GM18507 (cell line): ENCODE measurements around the gene IFNE.
"Not testable (repeated sequence)": the region's sequence is repeated elsewhere in the genome, so short reads cannot be mapped to it uniquely, and the experiment has no call there.

Experiments
- DNase-seq: peaks from one replicate; pipeline ENCODE4 v3.0.0; 2011; ENCODE audit warnings: low read depth; ENCODE audit not compliant: insufficient read length; ENCODE audit errors: extremely low spot score
- FAIRE-seq: peaks from 2 replicates; lab custom pipeline; 2011; peaks lifted over from hg19 to GRCh38; lab: Jason Lieb, UNC

IFNE gene

DNA sequence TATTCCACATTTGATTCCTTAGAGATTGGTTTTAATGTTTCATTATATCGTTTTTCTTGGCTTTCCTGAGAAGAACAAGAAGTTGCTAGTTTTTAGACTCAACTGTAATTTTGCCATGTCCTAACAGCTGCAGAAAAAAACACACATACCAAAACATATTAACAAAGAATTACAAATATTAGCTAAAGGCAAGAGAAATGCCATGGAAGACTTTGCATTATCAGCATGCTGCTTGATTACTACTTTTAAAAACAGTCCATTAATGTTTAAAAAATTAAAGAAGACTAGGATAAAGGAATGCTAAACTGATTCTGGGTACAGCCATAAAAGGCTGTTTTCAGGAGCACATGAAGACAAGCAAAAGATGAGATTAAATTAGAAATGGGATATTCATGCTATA, 20.5 kb upstream of the IFNE start:
- no peak for DNase-seq
- no peak for FAIRE-seq

GRCh38 chr9:21499912-21500311, 17.8 kb upstream of the IFNE start:
- DNase-seq (no peak), FAIRE-seq (no peak)

DNA sequence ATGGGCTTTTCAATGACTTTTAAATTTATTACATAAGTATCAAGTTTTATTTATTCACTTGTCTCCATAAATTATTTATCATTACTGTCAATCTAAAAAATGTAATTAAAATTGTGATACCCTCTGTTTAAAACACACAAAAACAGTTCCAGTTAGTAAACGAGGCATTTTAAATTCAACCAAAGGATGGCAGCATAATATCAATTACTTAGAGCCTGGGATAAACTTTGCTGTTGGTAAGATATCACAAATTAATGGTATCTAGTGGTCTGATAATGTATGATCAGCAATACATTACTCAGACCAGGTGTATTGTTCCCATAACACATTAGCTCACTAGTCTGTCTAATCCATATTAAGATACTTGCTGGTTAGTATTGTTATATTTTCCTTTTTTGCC, 9.6 kb upstream of the IFNE start:
- DNase-seq, result no peak
- FAIRE-seq, result no peak

DNA sequence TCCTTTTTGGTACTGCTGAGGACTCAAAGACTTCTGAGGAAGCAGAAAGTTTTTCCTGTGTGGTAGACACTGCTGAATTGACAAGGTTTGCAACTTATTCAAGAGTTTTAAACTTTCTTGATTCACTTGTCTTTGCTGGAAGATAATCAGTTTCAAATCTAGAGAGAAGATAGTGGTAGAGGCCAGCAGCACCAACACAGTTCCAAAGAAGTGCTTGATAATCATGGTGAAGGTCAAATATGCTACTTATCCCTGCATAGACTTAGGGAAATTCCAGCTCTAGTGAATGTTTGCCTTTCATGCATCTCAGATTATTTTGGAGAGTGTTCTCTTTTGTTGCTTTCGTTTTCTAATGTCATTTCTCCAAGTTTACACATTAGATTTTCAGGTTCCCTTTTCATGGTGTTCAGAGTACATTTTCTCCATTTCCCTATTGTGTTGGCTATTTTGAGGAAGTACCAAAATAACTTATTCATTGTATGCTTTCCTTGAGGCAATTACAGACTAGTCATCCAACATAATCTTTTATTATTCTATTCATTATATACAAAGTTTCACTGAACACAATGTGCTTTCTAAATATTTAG, 550 bp downstream of the IFNE start:
- DNase-seq (no peak), FAIRE-seq (peak; percentile 68)

DNA sequence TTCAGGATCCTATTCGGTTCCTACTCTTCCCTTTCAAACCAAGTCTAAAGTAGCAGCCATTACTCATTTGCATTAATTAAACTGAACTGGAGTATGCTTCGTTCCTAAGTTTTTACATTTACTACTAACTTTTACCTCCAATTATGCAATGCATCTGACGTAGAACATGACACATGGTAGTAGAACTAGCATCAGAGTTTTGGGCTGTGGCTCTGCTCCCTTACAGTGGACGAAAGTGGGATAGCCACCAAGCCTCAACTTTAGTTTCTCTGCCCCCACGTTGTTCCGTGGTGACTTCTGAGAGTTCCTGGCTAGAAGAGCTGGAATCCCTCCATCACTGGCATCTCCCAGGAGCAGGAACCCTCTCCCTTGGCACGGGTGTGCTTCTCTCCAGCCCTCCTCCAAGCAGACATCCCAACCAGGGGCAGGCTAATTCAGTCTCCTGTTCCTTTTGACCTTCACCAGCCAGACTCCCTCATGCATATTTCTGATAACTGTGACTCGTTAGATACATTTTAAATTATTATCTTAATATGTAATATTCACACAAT, 2.9 kb downstream of the IFNE start:
- FAIRE-seq (no peak), DNase-seq (no peak)

DNA sequence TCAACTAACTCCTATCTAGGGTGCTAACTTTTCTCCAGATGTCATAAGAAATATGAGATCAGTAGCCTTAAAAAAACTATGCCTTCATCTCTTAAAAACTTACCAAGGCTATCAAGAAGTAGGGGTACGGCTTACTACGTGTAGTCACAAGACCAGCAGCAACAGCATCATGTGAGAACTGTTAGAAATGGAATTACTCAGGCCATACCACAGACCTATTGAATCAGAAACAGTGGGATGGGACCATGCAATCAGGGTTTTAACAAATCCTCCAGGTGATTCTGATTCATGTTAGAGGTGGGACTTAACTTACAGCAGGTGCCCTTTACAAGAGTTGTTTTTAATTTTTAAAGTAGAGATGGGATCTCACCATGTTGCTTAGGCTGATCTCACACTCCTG, 4.6 kb downstream of the IFNE start:
- DNase-seq (no peak), FAIRE-seq (no peak)

DNA sequence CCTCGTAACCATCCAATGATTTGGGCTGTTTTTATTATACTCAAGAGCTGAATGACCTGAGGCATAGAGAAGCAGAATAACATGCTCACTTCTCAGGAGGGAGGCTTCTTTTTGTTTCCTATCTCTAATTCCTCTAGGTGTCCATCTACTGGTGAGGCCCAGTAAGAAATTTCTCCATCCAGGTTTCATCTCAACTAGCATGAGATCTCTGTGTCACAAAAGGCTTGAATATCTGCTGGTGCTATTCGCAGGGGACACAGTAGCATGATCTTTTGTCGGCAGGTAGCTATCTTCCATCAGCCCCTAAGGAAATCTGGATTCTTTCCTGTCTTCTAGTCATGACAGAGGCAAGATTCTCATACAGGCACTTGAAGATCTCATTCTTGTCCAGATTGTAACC, 8.9 kb downstream of the IFNE start:
- FAIRE-seq (no peak), DNase-seq (no peak)

- DNase-seq (no peak), FAIRE-seq (no peak)
Observed at GRCh38 chr9:21470126-21470525, 12.0 kb downstream of the IFNE start.

DNA sequence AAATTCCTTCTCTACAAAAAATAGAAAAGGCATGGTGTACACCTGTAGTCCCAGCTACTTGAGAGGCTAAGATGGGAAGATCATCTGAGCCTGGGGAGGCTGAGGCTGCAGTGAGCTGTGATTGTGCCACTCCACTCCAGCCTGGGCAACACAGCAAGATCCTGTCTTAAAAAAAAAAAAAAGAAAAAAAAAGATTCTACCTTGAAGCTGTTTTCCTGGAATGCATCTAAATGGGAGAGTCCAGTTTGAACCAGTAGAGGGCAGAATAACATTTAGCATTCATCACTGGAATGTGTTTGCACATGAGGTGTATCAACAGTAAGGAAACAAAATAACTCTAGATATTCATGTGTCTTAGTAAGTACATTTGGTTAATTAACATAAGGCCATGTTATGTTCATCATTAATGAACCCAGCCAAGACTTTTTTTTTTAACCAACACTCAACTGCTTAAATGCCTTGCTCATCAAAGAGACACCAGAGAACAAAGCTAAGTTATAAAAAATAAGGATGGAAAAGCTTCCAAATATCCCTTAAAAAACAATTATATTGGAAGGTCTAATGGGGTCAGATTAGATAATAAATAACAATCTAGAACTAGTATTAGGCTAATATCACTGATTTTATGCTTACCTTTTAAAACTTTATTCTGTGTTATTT, 16.1 kb downstream of the IFNE start:
- FAIRE-seq, result peak; percentile 77
- no peak for DNase-seq

DNA sequence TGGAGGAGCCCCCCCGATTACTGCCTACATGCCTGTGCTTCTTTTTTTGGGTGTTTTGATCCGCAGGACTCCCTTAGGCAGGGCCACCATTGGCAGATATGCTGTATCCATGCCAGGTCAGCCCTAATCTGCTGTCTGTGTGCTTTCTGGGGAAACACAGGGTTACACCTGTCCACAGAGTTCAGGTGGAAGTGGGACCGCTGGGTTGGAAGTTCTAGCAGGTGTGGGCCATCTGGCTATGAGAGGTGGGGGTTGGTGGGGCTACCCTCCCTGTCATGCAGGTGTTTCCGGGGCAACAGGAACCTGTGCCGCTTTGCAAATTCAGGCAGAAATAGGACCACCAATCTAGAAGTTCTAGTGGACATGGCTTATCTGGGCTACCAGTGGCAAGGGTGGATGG, 17.0 kb downstream of the IFNE start:
- FAIRE-seq, result no peak
- DNase-seq, result no peak

- no peak for FAIRE-seq
- DNase-seq, result no peak
Observed at GRCh38 chr9:21461377-21461776, 20.7 kb downstream of the IFNE start.

GRCh38 chr9:21455320-21455719, 26.8 kb downstream of the IFNE start:
- peak; percentile 8 for DNase-seq

GRCh38 chr9:21454149-21454548, 28.0 kb downstream of the IFNE start:
- FAIRE-seq (no peak), DNase-seq (no peak)

More at GRCh38 chr9:21455320-21455719, 26.8 kb downstream of the IFNE start:
- FAIRE-seq, result no peak

GRCh38 chr9:21452681-21453080, 29.4 kb downstream of the IFNE start:
- DNase-seq, result no peak
- no peak for FAIRE-seq

- FAIRE-seq, result no peak
- no peak for DNase-seq
Observed at GRCh38 chr9:21450733-21451394, 31.2 kb downstream of the IFNE start.

- not testable (repeated sequence) for DNase-seq, FAIRE-seq
Observed at GRCh38 chr9:21449312-21449711, 32.8 kb downstream of the IFNE start.

DNA sequence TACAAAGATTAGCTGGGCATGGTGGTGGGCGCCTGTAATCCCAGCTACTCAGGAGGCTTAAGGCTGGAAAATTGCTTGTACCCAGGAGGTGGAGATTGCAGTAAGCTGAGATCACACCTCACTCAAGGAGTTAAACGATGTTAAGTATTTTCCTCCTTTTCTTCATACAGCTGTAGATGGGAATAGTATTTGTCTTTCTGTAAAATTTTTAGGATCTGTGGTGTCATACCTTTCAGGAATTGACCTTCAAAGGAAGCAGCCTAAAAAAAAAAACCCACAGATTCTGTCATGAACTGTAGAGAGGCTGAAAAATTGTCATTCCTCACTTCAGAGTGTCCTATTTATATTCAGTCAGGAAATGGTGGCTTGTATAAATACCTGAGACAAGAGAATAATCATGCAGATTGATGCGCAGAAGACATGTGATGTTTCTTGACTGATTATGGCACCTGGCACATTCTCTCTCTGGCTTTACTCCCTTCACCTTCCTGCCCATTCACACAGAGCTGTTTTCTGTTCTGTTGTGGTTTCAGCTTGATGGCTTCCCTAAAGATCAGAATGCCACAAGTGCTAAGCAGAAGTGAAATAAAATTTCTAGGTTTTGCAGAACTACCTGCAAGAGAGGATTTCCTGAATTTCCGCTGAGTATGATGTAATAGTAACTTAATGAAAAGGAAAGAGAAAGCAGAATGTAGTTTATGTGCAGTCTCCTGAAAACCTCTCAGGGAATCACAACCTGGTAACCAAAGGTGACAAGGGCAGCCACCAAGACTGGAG, 38.1 kb downstream of the IFNE start:
- DNase-seq (peak; percentile 26), FAIRE-seq (peak; percentile 94)

- DNase-seq (no peak), FAIRE-seq (no peak)
Observed at GRCh38 chr9:21440139-21440538, 42.0 kb downstream of the IFNE start, which contains the start of gene IFNA1. Gene IFNA1, plus strand, starts transcription at chr9:21440439. Its CDS starts 69 bp downstream, at chr9:21440508.

DNA sequence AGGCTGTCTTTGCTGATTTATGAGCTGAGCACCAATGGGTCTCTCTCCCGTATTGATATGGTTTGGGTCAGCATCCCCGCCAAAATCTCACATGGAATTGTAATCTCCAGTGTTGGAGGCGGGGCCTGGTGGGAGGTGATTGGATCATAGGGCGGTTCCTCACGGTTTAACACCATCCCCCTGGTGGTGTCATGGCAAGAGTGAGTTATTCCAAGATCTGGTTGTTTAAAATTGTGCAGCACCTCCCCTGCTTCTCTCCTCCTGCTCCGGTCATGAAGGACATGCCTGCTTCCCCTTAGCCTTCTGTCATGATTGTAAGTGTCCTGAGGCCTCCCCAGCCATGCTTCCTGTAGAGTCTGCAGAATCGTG, 47.1 kb downstream of the IFNE start:
- not testable (repeated sequence) for DNase-seq, FAIRE-seq
